Epithelial cell of esophagus (primary cell): ENCODE results near the gene KRAS.

Source experiments
- DNase-seq: peaks from one replicate; pipeline ENCODE4 v3.0.0; 2010; ENCODE audit warnings: low read depth
- H3K4me3 ChIP-seq: 2 replicates; pipeline ENCODE4 v1.5.1; 2011; ENCODE audit warnings: mild to moderate bottlenecking, low read length, control low read depth
- TF ChIP-seq, protein P1 (sequence below): IDR thresholded peaks from 2 replicates; pipeline ENCODE4 v1.5.1; 2011; ENCODE audit warnings: low read depth, mild to moderate bottlenecking, low read length, control low read depth, inconsistent platforms; ENCODE audit not compliant: insufficient read depth; ENCODE audit errors: missing control alignments

KRAS gene

DNA sequence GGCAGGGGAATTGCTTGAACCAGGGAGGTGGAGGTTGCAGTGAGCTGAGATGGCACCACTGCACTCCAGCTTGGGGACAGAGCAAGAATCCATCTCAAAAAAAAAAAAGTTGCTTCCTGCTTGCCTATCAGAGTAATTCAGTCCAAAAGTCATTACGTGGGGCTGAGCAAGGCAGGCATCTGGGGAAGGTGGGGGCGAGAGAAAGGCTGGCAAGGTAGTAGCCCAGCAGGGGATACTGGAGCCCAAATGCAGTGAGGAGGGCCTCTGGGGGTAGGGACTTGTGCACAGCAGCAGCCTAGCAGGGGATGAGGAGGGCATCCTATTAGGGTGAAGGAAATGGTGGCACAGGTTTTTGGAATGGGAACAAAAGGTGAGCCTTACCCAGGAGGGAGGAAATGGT, 48.6 kb downstream of the KRAS start:
- no peak overlapping the region for H3K4me3 ChIP-seq
- no peak for DNase-seq
- TF ChIP-seq, protein P1, sequence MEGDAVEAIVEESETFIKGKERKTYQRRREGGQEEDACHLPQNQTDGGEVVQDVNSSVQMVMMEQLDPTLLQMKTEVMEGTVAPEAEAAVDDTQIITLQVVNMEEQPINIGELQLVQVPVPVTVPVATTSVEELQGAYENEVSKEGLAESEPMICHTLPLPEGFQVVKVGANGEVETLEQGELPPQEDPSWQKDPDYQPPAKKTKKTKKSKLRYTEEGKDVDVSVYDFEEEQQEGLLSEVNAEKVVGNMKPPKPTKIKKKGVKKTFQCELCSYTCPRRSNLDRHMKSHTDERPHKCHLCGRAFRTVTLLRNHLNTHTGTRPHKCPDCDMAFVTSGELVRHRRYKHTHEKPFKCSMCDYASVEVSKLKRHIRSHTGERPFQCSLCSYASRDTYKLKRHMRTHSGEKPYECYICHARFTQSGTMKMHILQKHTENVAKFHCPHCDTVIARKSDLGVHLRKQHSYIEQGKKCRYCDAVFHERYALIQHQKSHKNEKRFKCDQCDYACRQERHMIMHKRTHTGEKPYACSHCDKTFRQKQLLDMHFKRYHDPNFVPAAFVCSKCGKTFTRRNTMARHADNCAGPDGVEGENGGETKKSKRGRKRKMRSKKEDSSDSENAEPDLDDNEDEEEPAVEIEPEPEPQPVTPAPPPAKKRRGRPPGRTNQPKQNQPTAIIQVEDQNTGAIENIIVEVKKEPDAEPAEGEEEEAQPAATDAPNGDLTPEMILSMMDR = no peak

- TF ChIP-seq, protein P1 = no peak
- H3K4me3 ChIP-seq = no peak overlapping the region
- DNase-seq = peak; percentile 66
Observed at GRCh38 chr12:25200703-25201102, 50.0 kb downstream of the KRAS start.

GRCh38 chr12:25197608-25198007, 53.1 kb downstream of the KRAS start:
- TF ChIP-seq, protein P1 = no peak
- no peak for DNase-seq
- H3K4me3 ChIP-seq = no peak overlapping the region

DNA sequence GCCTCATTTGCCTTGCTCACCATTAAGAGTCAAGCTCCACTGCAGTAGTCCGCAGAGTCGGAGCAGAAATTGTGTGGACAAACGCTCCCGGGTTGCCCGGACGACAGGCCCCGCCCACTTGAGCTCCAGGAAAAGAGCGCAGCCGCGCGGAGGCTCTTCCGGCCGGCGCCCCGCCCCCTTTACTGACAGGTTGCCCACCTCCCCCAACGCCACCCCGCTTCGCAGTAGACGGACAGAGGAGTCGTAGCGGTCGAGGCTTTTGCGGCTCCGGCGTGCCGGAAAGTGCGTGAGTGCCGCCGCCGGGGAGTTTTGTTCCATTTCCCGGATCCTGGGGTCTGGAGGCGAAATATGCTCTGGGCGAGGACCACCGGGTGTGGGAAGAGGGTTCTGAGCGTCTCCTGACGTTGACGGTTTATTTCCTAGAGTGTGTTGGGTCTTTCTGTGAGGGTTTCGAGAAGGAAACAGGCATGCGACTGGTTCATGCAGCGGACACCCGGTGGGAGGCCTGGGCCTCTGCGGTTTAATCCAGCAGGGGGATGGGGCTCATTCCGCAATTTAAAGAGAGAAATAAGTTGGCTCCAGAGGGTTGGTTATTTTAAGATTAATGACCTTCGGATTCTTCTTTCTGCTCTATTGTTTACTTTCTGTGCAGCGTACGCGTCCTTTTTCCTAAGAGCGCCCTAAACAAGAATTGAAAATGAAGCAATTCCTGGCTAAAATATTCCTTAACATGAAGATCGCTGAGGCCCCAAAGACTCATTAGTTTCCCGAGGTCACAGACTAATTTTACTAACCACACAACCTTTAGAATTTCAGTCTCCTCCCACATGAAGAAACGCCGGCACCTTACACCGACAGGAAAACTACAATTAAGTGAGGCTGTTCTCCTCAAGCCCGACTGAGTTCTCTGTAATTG, 55.4 kb downstream of the KRAS start, which contains the start of the genes DNAI7 and ETFRF1:
Gene DNAI7, minus strand, starts transcription at position 105 of the 916 bp plus-strand sequence. Its CDS starts 82 bp downstream, at position 23.
Gene ETFRF1, plus strand, starts transcription at position 182 of the 916 bp plus-strand sequence. CDS start 8,720 bp downstream, outside the sequence.
- TF ChIP-seq, protein P1 = no peak

DNA sequence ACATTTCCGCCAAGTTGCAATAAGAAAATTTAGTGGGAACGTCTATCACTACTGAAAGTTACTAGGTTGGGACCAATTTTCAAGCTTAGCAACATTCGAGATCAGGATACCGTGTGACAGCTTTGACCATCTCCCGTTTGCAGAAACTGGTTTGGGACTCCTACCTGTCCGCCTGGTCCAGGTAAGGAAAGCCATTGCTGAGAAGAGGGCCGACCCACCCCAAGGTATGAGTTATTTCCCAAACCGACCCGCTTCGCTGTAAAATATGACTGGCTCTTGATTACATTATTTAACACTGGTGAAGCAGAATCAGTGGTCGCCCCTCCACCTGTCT, 56.0 kb downstream of the KRAS start:
- H3K4me3 ChIP-seq = peak overlapping the region; percentile 95
- DNase-seq = no peak

More for the DNA sequence above, 55.4 kb downstream of the KRAS start, which contains the start of the genes DNAI7 and ETFRF1:
- peak; percentile 94 for DNase-seq
- H3K4me3 ChIP-seq = peak within 1 kb of the TSS; percentile 95

DNA sequence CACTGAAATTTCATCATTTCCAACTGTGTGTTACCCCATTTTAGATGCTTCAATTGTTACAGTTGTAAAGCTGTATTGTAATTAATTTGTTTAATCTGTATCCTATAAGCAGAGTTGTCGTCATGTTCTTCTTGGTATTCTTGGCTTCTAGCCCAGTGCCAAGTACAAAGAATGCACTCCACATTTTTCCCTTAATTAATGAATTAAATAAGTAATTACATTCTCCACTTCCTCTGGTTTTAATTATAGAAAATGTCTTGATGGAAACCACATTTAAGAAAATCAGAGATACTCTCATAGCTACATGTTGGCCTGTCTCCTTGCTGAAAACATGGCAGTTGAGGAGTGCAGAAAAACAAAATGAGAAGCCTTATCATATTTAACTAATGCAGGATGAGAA, 56.5 kb downstream of the KRAS start:
- no peak for DNase-seq
- TF ChIP-seq, protein P1 = no peak
- no peak overlapping the region for H3K4me3 ChIP-seq

More for the DNA sequence above, 56.0 kb downstream of the KRAS start:
- TF ChIP-seq, protein P1 = no peak
